HG03135 (cell line): ENCODE measurements around the gene RSPRY1.

Experiments used
- ATAC-seq: cut with Tn5 transposase; IDR thresholded peaks from one replicate; pipeline ENCODE4 v1.9.1; 2021; ENCODE audit warnings: mild to moderate bottlenecking, moderate library complexity; ENCODE audit not compliant: unreplicated experiment

Gene RSPRY1

DNA sequence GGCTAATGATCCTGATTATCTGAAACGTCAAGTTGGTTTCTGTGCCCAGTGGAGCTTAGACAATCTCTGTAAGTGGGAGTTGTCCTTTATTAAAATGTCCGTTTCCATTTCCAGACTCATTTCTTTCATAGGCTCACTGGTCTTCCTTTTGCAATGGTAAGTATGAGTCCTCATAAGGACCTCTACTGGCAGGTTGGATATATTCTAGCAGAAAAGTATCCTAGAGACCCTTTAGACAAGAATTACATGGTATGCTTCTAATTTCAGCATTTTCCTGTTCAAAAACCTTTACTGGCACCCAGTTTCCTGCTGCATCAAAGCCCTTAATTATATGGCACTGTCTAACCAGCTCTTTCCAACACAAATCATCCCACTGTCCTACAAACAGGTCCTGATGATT, 30.8 kb downstream of the RSPRY1 start:
- ATAC-seq: no peak

DNA sequence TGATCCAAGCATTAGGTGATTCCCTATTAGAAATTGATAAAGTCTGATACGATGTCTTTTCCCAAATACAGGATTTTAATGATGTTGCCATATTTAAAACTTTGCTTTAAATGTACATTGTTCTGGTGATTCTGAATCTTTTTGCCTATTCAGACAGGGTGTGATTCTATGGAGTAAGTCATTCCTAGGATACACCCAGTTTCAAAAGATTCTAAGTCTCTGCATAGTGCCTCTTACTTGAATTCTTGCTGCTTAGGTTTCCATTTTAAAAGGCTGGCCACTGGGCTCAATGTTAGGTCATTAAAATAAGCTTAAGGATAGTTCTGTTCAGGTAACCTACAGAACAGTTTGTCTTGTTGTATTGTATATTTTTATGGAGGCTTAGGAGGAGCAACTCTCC, 36.9 kb downstream of the RSPRY1 start:
- ATAC-seq: no peak

GRCh38 chr16:57224651-57225335, 38.7 kb downstream of the RSPRY1 start:
- no peak for ATAC-seq

DNA sequence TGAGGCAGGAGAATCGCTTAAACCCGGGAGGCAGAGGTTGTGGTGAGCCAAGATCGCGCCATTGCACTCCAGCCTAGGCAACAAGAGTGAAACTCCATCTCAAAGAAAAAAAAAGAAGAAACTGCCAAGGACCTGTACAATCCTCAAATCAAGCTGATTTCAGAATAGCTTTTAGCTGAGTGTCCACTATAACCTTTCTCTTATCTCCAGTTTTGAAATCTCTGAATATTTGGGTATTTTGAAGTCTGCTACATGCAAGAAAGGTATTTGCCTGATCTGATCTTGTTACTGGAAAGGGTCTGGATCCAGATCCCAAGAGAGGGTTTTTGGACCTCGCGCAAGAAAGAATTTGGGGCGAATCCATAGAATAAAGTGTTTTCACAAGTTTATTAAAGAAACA, 39.8 kb downstream of the RSPRY1 start:
- no peak for ATAC-seq

DNA sequence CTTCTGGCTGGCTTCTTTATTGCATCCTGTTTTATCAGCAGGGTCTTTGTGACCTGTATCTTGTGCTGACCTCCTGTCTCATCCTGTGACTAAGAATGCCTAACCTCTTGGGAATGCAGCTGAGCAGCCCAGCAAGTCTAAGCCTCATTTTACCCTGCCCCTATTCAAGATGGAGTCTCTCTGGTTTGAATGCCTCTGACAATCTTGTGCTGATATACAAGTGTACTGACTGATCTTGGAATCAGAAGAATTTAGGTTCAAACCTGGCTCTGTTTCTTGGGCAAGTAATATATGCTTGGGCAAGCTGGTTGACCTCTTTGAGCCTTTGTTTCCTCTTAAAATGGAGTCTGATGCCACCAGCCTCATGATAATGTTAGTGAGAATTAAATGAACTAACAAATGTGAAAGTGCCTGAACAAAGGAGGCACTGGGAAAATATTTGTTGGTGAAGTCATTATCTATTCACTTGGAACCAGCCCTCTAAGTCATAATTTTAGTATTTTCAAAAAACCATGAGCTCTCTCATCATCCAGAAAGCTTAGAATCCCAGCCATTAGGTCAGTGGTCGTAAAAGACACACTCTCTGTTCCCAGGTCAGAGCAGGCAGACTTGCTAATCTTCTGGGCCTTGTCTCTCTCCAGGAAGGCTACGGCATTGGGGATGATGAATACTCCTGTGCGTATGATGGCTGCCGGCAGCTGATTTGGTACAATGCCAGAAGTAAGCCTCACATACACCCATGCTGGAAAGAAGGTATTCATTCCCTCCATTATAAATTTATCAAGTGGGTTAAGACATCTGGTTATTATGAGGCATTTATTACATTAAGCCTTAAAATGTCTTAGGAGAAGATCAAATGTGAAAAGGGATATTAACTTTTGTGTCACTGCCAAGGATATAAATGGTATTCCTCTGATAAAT, 40.8 kb downstream of the RSPRY1 start:
- ATAC-seq: no peak

DNA sequence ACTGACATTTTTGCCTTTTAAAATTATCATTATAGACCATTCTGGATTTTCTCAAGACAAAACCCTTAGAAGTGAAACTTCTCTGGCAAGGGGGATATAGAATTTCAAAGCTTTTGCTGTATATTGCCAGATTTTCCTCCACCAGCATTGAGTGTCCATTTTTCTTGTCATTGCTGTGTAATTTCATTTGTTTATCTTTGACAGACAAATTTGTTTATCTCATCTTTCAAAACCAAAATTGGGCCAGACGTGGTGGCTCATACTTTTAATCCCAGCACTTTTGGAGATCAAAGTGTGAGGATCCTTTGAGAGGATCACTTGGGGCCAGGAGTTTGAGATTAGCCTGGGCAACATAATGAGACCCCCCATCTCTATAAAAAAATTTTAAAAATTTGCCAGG, 43.0 kb downstream of the RSPRY1 start:
- ATAC-seq: no peak

- no peak for ATAC-seq
Observed at GRCh38 chr16:57231821-57232350, 45.8 kb downstream of the RSPRY1 start.

- ATAC-seq: no peak
Observed at GRCh38 chr16:57233944-57234706, 48.0 kb downstream of the RSPRY1 start.

DNA sequence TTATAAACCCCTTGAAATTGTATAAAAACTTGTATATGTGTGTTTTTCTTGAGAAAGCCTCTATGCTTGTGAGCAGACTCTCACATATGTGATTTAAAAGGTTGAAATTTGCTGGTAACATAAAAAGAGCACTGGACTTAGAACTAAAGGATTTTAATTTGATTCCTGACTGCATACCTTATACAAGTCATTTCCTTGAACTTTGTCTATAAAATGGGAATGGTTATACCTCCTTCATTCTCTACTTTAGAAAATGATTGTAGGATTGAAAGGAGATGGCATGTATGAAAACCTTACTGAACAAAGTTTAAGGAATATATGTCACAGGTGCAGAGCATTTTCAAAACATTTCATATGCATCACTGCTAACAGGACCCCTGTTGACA, 48.6 kb downstream of the RSPRY1 start:
- ATAC-seq: no peak

GRCh38 chr16:57235128-57236021, 49.2 kb downstream of the RSPRY1 start:
- ATAC-seq: no peak

DNA sequence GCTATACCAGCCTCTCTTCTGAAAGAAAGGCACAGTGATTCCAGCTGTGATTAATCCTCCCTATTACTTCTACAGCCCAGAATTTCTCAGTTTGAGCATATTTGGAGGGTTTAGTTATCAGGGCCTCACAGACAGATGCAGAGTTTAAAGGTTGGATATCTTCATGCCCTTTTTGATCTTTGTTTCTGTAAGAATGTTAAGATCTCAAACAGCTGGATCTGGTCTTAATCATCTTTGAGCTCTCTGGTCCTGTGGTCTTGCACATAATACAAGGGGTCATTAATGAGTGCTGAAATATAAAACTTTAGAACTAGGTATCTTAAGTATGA, 49.9 kb downstream of the RSPRY1 start:
- no peak for ATAC-seq

DNA sequence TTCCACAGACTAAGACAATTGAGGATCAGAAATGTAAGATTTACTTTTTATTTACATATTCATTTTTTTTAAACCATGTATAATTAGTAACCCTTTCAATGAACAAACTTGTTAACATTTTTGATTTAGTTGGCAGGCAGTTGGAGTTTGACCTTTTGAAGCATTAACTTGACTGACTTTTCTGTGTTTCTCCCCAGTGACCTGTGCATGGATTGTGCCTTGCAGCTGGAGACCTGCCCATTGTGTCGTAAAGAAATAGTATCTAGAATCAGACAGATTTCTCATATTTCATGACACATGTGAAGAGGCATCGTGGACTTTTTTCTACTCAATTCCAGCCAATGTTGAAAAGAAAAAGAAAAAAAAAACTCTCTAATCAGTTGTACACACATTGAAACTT, 52.6 kb downstream of the RSPRY1 start:
- ATAC-seq: no peak

DNA sequence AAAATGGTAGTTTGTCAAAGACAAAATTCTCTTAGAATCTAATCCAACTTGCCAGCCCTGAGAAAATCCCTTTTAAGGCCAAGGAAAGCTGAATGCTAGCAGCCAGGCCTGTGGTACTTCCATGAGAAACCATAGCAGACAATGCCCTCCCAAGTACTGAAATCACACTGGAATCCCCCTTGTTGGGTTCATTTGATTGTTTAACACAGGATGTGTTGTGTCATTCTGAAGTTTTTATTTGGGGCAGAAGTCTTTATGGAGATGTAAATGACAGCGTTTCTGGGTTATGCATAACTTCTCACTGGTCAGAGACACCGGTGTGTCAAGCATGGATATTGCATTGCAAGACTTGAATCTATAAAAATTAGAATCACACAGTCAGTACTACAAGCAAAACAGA, 53.0 kb downstream of the RSPRY1 start:
- ATAC-seq: no peak

- ATAC-seq: no peak
Observed at GRCh38 chr16:57240851-57241250, 54.7 kb downstream of the RSPRY1 start.

DNA sequence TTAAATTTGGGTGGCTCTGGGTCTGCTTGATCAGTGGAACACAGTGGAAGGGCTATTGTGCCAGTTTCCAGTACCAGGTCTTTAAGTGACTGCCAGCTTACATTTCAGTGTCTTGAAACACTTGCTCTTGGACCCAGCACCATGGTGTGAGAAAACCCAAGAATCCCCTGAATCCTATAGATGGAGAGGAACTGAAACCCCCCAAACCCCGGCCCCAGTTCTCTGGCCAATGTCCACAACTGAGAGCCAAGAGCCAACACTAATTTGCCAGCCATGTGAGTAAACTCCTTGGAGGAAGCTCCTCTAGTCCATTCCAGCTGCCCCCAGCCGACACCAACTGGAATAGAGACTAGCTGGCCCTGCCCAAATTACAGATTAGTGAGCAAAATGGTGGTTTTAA, 56.5 kb downstream of the RSPRY1 start:
- no peak for ATAC-seq

DNA sequence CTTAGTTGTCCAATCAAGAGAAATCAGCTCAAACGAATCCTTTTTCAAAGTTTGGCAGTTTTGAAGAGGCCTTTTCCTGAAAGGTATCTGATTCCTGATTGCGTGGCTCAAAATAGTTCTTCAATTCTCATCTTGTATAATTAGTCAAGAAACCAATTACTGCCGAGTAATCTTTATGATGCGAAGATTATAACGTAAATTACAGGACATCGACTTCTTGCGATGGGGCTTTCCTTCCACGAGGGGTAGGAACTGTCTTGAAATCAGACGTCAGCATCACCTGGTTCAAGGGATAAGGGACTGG, 58.3 kb downstream of the RSPRY1 start:
- ATAC-seq: peak; percentile 38

- peak; percentile 93 for ATAC-seq
Observed at GRCh38 chr16:57244767-57245471, 58.8 kb downstream of the RSPRY1 start, which contains the start of gene ARL2BP. Gene ARL2BP (plus strand): TSS chr16:57245259. CDS start chr16:57245368, 109 bp downstream.

DNA sequence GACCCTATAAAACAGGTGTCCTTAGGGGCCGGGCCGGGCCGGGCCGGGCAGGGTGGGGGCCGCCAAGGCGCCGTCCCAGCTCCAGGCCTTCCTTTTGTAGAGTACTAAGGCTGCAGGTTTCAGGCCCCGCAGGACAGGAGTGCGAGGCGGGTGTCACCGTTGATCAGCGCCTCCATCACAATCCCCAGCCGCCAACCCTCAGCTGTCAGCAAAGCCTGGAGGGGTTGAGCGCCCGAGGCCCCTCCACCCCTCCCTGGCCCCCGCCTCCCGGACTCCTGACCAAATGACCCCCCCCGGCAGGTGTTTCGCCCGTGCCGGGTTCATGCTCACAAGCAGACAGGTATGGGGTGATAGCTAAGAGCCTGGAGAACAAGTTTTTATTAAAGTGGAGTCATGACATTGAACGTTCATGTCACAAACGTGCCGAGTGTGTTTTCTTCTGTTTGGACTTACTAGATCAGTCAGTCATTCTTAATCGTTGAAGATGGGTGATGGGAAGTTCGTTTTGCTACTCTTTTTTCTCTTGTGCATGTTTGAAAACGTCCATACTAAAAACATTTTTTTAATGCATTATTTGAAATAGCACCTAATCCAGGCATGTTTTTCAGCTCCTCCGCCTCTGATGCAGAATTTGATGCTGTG, 59.5 kb downstream of the RSPRY1 start:
- ATAC-seq: peak; percentile 26

DNA sequence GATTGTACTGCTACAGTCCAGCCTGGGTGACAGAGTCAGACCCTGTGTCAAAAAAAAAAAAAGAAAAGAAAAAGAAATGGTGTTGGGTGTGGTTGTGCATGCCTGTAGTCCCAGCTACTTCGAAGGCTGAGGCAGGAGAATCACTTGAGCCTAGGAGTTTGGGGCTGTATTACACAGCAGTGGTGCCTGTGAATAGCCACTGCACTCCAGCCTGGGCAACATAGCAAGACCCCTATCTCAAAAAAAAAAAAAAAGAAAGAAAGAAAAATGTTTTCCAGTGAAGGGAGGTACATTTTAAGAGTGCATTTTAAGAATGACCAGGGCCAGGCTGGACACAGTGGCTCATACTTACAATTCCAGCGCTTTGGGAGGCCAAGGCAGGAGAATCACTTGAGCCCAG, 65.2 kb downstream of the RSPRY1 start:
- ATAC-seq: no peak
